ENCODE data around the gene POU2F2.
"Not testable (repeated sequence)": the region's sequence is repeated elsewhere in the genome, so short reads cannot be mapped to it uniquely, and the experiment has no call there.

The POU2F2 gene

DNA sequence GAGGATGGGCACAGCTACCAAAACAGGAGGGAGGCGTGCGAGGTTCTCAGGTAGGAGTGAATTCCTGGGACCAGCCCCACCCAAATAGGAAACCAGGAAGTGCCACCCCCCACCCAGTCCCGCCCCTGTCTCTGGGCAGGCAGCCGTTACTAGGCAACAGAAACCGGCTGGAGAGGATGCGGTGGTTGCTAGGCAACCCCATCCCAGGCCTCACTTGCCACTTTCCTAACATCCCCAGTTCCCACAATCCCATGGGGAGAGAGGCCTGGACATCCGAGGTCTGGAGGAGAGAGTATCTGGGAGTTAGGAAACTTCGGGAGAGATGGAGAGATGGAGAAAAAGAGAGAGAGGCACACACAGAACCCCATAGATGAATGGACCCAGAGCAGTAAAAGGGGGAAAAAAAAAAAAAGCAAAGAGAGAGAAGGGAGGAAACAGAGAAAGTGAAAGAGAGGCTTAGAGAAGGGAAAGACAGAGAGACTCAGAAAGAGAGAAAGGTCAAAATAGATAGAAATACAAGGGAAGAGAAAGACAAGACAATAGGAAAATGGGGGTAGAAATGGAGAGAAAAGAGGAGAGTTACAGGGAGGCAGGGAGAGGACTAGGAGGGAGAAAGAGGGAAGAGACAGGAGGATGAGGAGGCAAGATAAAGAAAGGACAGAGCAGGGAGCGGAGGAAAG lies 66.0 kb downstream of the POU2F2 start:
- FAIRE-seq (no peak), DNase-seq (ENCODE audit: insufficient read length, low spot score) (no peak)

DNA sequence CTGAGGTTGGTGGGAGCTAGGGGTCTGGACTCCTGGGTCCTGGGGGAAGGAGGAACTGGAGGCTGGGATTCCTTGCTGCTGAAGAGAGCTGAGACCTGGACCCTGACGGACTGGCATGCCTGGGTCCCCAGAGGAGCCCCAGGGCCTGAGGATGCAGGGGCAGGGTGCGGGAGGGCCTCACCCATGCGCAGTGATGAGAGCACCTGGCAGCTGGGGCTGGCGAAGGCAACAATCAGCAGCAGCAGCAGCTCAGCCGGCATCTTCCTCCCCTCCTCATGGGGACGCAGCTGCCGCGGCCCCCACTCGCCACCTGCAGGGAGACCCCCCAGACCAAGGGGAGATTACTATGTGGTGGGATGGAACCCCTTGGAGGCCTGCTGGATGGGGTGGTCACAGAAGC lies 66.7 kb downstream of the POU2F2 start:
- DNase-seq (ENCODE audit: insufficient read length, low spot score) (no peak), FAIRE-seq (no peak)

DNA sequence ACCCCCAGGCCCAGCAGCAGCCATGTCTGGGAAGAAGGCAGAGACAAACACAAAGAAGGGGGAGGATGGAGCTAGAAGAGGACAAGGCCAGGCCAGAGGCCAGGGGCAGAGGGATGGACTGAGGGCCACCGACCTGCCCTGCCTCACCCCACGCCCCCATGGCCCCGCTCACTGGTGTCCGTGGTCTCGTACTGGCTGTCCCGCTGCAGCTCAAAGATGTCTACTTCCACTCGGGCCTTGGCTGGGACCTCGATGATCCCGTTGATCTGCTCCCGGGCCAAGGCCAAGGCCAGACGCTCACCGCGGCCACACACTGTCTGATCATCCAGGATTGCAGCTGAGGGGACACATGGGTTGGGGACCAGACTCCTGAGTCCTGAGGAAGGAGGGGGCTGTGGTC lies 67.2 kb downstream of the POU2F2 start:
- DNase-seq (ENCODE audit: insufficient read length, low spot score) (no peak), FAIRE-seq (no peak)

DNA sequence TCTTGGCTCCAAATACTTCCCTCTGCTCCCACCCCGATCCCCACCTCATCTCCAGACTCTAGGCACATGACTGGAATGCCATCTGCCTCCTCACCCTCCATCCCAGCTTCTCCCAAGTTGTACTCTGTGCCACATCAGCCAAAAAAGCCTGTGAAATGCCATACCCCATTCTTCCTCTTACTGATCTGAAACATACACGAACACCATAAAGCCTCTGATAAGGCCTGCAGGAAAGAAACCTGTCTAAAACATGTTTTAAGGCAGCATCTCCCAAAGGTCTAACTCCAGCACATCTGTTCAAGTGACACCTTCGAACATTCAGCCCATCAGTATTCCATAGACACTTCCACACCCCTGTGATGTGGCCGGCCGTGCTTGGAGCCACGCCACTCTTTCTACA lies 67.8 kb downstream of the POU2F2 start:
- no peak for DNase-seq (ENCODE audit: insufficient read length, low spot score)
- FAIRE-seq = no peak

DNA sequence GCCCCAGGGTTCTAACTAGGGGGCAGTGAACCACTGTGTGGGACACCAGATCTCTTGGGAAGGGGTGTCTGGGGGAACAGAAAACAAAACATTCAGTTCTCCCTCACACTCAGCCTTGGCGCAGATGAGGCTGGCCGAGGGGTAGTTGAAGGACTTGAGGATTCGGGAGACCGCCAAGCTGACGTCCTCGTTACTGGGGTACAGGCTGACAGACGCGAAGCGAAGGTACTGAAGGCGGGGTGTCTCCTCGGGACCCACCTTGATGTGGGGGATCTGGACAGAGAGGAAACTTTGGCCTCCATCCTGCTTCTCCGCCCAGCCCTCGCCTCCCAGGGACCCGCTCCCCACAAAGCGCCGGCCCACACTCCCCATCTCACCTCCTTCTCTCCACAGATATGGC lies 69.9 kb downstream of the POU2F2 start:
- FAIRE-seq (no peak), DNase-seq (ENCODE audit: insufficient read length, low spot score) (no peak)

DNA sequence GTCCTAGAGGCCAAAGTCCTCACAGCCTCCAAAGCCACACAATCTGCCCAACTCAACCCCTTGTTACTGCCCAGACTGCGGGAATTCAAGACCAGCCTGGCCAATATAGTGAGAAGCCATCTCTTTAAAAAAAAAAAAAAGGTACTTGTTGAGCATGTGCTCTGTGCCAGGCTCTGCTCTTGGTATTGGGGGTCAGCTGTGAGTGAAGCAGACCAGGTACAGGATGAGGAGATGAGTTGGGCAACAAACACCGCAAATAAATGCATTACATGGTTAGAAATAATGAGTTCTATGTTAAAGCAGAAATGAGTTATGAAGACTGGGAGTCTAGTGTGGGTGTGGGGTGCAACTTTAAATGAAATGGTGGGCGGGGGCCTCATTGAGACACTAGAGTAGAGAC lies 72.1 kb downstream of the POU2F2 start:
- DNase-seq (ENCODE audit: insufficient read length, low spot score) = no peak
- FAIRE-seq = no peak

DNA sequence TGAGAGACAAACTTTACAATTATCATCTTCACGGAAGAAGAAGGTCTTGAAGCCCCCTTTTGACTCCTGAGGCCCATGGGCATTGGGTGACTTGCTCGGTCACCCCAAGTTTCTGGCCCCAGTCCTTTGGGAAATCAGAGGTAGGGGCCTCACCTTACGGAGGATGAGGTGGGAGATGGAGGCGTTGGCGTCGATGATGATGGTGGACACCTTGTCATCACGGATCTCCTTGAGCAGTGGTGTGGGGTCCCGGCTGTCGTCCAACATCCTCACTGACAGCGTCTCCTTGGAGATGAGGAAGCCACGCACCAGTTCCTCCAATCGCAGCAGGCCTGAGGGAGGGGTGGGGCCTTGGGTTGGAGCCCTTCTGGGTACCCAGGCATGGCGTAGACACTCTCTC lies 73.0 kb downstream of the POU2F2 start:
- DNase-seq (ENCODE audit: insufficient read length, low spot score) (no peak), FAIRE-seq (no peak)

DNA sequence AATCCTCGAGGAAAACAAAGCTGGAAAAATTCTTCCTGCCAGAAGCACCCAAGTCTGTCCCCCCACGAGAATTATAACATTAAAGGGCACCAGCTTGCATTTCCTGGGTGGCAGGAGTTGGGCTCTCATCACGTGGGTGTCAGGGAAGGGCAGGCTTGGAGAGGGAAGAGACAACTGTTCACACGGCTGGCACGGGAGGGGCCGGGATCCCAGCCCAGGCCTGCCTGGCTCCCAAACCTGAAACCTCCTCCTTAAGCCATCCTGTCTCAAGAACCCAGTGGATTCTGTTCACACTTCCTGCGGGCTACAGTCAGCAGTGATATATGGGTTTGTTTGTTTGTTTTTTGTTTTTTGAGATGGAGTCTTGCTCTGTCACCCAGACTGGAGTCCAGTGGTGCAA lies 74.4 kb downstream of the POU2F2 start:
- FAIRE-seq = no peak

DNA sequence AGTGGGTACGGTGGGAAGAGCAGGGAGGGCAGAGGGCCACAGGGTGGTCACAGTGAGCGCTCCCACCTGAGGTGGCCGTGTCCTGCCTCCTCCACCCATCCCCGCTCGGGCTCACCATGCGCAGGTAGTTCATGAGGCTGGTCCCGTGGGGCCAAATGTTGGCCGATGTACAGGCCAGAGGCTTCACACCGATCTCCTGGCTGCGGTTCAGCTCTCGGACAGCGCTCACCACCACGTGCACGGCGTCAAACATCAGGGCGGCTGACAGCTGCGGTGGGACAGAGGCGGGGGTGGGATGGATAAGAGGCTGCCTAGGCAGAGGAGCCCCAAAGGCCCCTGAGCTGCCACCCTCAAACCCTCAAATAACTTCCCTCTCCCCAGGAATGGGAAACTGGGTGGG lies 78.0 kb downstream of the POU2F2 start:
- no peak for FAIRE-seq

More for the DNA sequence above, 74.4 kb downstream of the POU2F2 start:
- no peak for DNase-seq (ENCODE audit: insufficient read length, low spot score)

DNA sequence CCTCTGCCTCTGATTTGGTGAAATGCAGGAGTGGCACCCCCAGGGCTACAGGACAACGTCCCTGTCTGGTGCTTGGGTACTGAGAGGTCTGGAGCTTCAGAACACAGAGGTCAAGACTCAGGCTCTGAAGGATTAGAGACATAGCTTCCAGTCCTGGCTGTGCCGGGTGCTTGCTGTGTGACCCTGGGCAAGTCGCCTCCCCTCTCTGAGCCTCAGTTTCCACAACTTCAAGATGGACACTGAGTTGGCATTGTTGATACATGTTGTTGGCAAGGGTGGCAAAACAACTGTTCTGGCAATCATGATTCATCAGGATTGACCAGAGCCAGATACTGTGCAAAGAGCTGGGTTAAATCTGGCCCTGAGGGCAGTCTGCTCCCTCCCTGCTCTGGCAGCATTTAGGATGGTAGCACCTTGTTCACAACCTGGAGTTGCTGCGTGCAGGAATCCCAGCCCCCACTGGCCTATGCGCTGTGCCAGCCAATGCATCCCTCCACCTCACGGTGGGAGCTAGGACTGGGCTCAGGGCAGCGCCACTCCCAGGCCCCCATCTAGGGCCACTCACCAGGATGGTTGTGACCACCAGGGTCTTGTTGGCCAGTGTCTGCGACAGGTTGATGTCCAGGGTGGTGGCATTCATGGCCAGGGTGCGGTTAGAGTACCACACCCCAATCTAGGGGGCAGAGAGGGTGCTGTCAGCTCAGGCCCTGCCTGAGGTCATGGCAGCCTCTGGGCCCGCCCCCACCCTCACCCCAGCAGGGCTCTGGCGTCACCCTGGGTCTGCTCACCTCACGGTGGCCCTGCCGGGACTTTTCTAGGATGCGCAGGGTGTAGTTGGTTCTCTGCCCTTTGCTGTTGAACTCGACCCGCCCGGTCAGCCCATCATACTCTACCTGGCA lies 79.0 kb downstream of the POU2F2 start:
- DNase-seq (ENCODE audit: insufficient read length, low spot score) (no peak), FAIRE-seq (no peak)

More for the DNA sequence above, 78.0 kb downstream of the POU2F2 start:
- no peak for DNase-seq (ENCODE audit: insufficient read length, low spot score)

DNA sequence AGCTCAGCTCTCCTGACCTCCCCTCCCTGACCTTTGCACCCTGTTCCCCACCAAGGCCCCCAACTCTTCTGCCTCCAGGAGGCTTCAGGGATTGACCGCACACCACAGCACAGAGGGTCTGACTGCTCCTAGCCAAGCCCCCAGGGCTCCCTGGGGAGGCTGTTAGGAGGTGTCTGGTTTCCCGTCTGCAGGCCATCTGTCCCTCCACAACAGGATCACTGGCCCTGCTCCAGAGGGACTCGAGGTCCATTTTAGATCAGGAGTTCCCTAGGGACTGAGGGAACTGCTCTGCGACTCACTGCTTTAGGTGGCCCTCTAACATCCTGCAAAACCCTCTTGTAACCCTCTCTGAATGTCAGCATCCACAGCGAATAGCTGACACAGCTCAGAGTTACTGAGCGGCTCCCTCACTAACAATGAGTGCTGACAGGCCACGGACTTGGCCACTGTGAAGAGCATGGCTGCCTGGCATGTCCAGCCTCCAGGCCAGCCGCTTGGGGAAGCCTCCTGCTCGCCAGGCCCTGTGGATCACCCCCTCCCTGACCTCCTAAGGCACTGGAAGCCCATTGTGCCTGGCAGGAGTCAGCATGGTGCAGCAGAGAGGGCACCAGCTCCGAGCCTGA lies 79.9 kb downstream of the POU2F2 start:
- no peak for DNase-seq (ENCODE audit: insufficient read length, low spot score)
- FAIRE-seq = no peak

DNA sequence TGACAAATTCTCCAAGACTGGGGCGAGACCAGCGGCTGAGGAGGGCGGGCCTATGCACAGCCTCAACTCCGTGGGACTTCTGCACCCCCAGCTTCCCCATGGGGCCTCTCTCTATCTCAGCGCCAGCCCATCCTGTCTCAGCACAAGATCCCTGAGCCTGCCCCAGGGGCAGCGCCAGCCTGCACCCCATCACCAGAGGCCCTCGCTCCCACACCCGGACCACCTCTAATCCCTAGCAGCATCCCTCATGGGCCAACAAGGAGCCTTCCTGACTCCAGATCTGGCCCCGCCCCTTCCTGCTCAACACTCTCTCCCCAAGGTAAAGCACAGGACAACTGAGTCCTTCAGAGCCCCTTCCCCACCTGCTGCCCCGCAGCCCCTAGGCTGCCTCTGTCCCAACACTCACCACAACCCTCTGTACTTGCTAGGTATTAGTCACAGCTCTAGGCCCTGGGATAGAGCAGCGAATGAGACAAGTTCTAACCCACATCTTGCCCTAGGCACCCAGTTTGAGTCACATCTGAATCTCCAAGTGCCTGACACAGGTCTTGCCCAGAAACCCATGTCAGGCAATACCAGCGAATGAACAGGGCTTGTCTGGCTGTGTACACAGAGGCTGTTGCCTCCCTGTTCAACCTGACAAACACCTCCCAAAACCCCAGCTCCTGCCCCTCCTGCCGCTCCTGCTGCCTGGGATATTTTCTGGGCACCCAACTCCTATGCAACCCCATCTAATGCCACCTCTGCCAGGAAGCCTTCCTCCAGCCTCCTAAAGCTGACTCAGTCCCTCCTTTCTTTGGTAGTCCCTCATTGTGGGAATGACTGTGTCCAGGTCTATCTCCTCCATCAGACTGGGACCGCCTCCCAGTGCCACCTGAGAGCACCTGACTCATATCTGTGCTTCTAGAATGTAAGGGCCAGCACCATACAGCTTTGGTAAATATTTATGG lies 80.8 kb downstream of the POU2F2 start:
- FAIRE-seq = no peak
- no peak for DNase-seq (ENCODE audit: insufficient read length, low spot score)

DNA sequence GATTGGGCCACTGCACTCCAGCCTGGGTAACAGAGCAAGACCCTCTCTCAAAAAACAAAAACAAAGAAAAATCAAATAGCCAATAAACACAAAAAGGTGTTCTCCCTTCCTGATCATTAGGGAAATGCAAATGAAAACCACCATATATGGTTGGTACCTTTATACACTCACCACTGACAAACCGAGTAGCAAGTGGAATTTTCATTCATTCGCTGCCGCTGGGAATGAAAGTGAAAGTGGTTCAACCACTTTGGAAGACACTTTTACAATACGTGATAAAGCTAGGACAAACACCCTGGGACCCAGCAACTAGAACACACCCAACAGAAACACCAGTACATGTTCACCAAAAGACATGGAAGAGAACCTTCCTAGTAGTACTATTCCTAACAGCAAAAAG lies 83.3 kb downstream of the POU2F2 start:
- FAIRE-seq (no peak), DNase-seq (ENCODE audit: insufficient read length, low spot score) (no peak)

DNA sequence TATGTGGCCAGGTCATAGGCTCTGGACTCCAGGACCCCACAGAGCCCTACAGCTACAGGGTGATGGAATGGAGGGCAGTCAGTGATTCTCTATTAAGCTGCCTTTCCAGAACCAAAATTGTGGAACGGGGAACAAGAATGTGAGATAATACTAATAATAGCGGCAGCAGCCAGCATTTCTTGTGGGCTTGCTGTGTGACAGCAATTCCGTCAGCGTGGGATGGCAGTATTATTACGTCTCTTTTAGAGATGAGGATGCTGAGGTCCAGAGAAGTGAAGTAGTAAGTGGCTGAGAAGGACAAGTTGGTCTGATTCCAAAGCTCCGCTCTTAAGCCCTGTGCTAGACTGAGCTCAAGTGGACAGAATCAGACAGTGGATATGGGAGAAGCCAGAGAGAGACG lies 86.7 kb downstream of the POU2F2 start:
- FAIRE-seq (no peak), DNase-seq (ENCODE audit: insufficient read length, low spot score) (no peak)

DNA sequence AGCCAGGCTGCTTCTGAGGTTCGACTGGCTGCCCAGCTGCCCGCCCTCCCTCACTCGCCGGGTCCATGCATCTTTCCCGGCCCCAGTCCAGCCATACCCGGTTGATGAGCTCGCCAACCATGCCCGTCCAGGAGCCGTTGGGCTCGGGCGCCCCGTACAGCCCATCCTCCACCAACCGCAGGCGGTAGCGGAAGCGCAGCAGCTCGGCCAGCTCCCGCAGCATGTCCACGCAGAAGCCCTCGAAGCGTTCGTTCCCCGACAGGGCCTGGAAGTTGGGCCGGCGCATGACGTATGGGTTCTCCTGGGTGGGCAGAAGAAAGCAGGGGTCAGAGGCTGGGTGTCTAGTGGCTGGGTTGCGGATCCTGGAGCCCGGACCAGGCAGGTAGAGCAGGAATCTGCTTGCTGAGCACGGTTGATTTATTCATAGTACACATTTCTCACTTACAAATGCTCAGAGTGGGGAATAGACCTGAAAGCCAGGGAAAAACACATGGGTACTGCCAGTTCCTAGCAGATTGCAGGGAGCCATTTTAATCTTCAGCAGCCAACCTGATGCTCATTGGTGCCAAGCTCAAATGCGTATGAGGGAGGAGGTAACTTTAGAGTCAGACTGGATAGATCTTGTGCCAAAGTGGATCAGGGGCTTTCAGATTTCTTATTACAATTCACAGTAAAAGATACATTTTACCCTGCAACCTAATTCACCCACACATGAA lies 89.6 kb downstream of the POU2F2 start:
- FAIRE-seq = no peak
- no peak for DNase-seq (ENCODE audit: insufficient read length, low spot score)

DNA sequence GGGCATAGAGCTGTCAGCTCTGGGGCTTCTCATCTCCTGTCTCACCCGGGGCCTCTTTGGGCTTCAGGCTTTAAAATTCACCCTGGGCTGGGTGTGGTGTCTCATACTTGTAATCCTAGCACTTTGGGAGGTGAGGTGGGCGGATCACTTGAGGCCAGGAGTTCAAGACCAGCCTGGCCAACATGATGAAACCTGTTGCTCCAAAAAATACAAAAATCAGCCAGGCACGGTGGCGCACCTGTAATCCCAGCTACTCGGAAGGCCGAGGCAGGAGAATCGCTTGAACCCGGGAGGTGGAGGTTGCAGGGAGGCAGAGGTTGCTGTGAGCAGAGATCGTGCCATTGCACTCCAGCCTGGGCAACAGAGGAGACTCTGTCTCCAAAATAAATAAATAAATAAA lies 91.8 kb downstream of the POU2F2 start:
- FAIRE-seq = not testable (repeated sequence)

DNA sequence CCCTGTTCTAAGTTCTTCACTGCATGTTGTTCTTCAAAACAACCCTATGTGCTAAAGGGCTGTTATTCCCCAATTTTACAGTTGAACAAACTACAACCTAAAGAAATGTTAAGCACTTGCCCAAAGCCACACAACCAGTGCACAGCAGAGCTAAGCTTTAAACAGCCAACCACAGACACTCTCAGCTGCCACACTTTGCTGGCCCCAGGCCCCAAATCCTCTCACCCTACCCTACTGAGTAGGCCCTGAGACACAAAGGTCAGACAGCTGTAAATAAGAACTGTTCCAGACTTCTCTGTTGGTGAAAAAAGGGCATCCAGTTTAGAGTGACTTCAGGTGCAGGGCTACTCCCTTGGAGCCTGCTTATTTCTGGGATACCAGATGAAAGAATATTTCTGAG lies 92.2 kb downstream of the POU2F2 start:
- DNase-seq (ENCODE audit: insufficient read length, low spot score) (no peak), FAIRE-seq (no peak)

More for the DNA sequence above, 91.8 kb downstream of the POU2F2 start:
- DNase-seq (ENCODE audit: insufficient read length, low spot score) = not testable (repeated sequence)

DNA sequence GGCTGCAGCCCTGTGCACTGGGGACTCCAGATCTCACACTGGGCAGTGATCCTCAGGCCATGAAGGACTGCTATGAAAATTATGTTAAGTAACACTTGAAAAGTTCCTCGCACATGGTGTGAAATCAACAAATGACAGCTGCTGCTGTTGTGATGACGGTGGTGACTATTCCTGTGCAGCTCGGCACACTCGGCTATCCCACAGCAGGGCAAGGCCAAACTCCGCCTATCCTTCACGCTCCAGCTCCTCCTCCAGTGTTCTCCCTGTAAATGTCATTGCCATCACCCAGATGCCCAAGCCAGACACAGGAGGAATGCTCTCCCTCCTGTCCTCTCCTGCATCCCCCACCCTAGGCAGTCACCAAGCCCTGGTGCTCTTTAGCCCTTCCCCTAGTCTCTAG lies 93.6 kb downstream of the POU2F2 start:
- FAIRE-seq (no peak), DNase-seq (ENCODE audit: insufficient read length, low spot score) (no peak)

DNA sequence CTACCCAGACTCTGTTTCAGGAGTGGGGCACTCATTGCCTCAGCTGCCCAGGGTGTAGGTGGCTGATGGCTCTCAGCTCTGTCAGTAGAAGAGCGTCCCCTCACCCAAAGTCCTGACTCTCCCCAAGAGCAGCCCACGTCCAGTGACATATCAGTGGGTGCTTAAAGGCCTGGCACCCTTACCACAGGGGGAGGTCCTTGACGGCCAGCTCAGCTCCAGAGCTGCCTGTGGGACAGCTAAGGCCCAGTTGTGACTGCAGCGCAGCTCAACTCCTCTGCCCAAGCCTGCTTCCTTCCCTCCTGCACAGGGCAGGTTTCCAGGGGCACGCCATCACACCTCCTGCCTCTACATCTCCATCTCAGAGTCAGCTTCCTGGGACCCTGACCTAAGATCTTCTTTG lies 94.6 kb downstream of the POU2F2 start:
- no peak for DNase-seq (ENCODE audit: insufficient read length, low spot score)
- no peak for FAIRE-seq

All from GM19239 (cell line).